Endothelial cell of umbilical vein (primary cell): ENCODE measurements around the gene AGAP2. TPM values are rescaled to one million over a fixed set of nuclear protein-coding genes. Genes with fewer than 3 reads are reported as not detected.

ENCODE experiments used
- BruUV-seq: library from RNA; stranded (reverse); fragments of 400-500 nt; replicated peaks from 2 replicates; lab custom pipeline; 2021; lab: Mats Ljungman, UMichigan
- CTCF ChIA-PET: fragments of 300-600, 350-600 bp; sonication (Branson Sonifier 250); formaldehyde crosslinking; loops from one replicate; lab custom pipeline; 2021; ENCODE audit warnings: antibody characterized with exemption, inconsistent platforms; lab: Charles Lee
- POLR2A ChIA-PET: fragments of 300-600, 350-600 bp; sonication (Branson Sonifier 250); formaldehyde crosslinking; loops from one replicate; lab custom pipeline; 2021; ENCODE audit warnings: antibody characterized with exemption, inconsistent platforms; lab: Charles Lee
- DNase-seq: peaks from one replicate; pipeline ENCODE4 v3.0.0-alpha.2; 2011; ENCODE audit warnings: low read depth, low spot score
- FAIRE-seq: peaks from 2 replicates; lab custom pipeline; 2011; peaks lifted over from hg19 to GRCh38; lab: Jason Lieb, UNC
- H2AFZ ChIP-seq: 2 replicates; pipeline ENCODE4 v1.6.0; 2012; ENCODE audit warnings: low read depth, low read length, control low read depth, inconsistent platforms
- H3K27ac ChIP-seq: 2 replicates; pipeline ENCODE4 v1.5.1; 2011; ENCODE audit warnings: low read depth, mild to moderate bottlenecking, control low read depth, low read length, moderate library complexity; ENCODE audit not compliant: insufficient read depth
- H3K27me3 ChIP-seq, 2 experiments: 2 replicates each; pipeline versions ENCODE4 v1.6.0 to v1.6.1; 2011; ENCODE audit warnings: low read length in 2 of 2, mixed read lengths in 1 of 2; ENCODE audit not compliant: control insufficient read depth in 2 of 2, insufficient read depth in 2 of 2
- H3K36me3 ChIP-seq, 2 experiments: 2 replicates in 1 of 2; 3 replicates in 1 of 2; pipeline ENCODE4 v1.5.1; 2011; ENCODE audit warnings: low read length in 2 of 2, mild to moderate bottlenecking in 1 of 2, moderate library complexity in 1 of 2; ENCODE audit not compliant: control insufficient read depth in 2 of 2, insufficient read depth in 2 of 2; ENCODE audit errors: extremely low read depth in 1 of 2
- H3K4me1 ChIP-seq: 3 replicates; pipeline ENCODE4 v1.5.1; 2011; ENCODE audit warnings: mild to moderate bottlenecking, low read length; ENCODE audit not compliant: control insufficient read depth, insufficient read depth; ENCODE audit errors: extremely low read depth
- H3K4me2 ChIP-seq: 2 replicates; pipeline ENCODE4 v1.6.1; 2011; ENCODE audit warnings: low read length, control low read depth, mixed read lengths; ENCODE audit not compliant: insufficient read depth
- H3K4me3 ChIP-seq, 3 experiments: fragments of 200-600 bp in 1 of 3; sonication (generic), shearing (Covaris generic) in 1 of 3; replicated peaks in 1 of 3; 2 replicates each; pipeline ENCODE4 v1.5.1; 2011 to 2016; ENCODE audit warnings: control low read depth in 3 of 3, low read length in 3 of 3, mild to moderate bottlenecking in 2 of 3, inconsistent platforms in 1 of 3, low read depth in 1 of 3, moderate library complexity in 1 of 3; ENCODE audit not compliant: insufficient read depth in 1 of 3
- H3K79me2 ChIP-seq: 2 replicates; pipeline ENCODE4 v1.6.0; 2012; ENCODE audit warnings: low read length, inconsistent platforms; ENCODE audit not compliant: control insufficient read depth, insufficient read depth
- H3K9ac ChIP-seq: replicated peaks from 2 replicates; pipeline ENCODE3; 2011; ENCODE audit warnings: low read length, control low read depth; ENCODE audit not compliant: insufficient read depth; ENCODE audit errors: extremely low read depth
- H3K9me1 ChIP-seq: replicated peaks from 3 replicates; pipeline ENCODE4 v1.6.0; 2011; ENCODE audit warnings: mild to moderate bottlenecking, low read length; ENCODE audit not compliant: control insufficient read depth, insufficient read depth; ENCODE audit errors: extremely low read depth
- H3K9me3 ChIP-seq: replicated peaks from 2 replicates; pipeline ENCODE4 v1.5.1; 2012; ENCODE audit warnings: low read length, inconsistent platforms; ENCODE audit not compliant: control insufficient read depth, insufficient read depth
- H4K20me1 ChIP-seq: replicated peaks from 2 replicates; pipeline ENCODE3; 2011; ENCODE audit warnings: mild to moderate bottlenecking, low read length; ENCODE audit not compliant: control insufficient read depth, insufficient read depth; ENCODE audit errors: extremely low read depth
- EZH2 ChIP-seq: IDR thresholded peaks from 2 replicates; pipeline ENCODE4 v1.6.1; 2012; ENCODE audit warnings: borderline replicate concordance, low read depth, mild to moderate bottlenecking, moderate library complexity, low read length, inconsistent platforms; ENCODE audit not compliant: severe bottlenecking
- FOS ChIP-seq: IDR thresholded peaks from 2 replicates; pipeline ENCODE4 v1.6.1; 2011; ENCODE audit warnings: mild to moderate bottlenecking, low read length, moderate library complexity, borderline replicate concordance; ENCODE audit not compliant: insufficient read depth
- GATA2 ChIP-seq: IDR thresholded peaks from 2 replicates; pipeline ENCODE4 v1.7.0; 2011; ENCODE audit warnings: low read depth, mild to moderate bottlenecking, moderate library complexity, mixed read lengths, low read length; ENCODE audit not compliant: insufficient read length, insufficient read depth
- JUN ChIP-seq: IDR thresholded peaks from 2 replicates; pipeline ENCODE4 v1.6.1; 2011; ENCODE audit warnings: borderline replicate concordance, low read depth; ENCODE audit not compliant: insufficient read length, insufficient read depth
- MYC ChIP-seq: IDR thresholded peaks from one replicate; pipeline ENCODE4 v1.6.1; 2011; ENCODE audit warnings: mild to moderate bottlenecking, low read depth, low read length
- POLR2A ChIP-seq: IDR thresholded peaks from 2 replicates; pipeline ENCODE4 v1.6.1; 2012; ENCODE audit warnings: low read depth, mild to moderate bottlenecking, control low read depth, low read length
- POLR2AphosphoS5 ChIP-seq: IDR thresholded peaks from 2 replicates; pipeline ENCODE4 v1.6.1; 2012; ENCODE audit warnings: low read depth, mild to moderate bottlenecking, control low read depth, low read length, moderate library complexity; ENCODE audit not compliant: insufficient read depth
- dilution Hi-C: fragments of 300-500 bp; cut with MboI; formaldehyde crosslinking; loops from one replicate; pipeline ENCODE4 v1.15.0; 2019; ENCODE audit warnings: low sequenced_read_pairs; ENCODE audit not compliant: extremely low pct_ligation_motif_present
- intact Hi-C: fragments of 100-400 bp; cut with micrococcal nuclease; formaldehyde crosslinking; loops from one replicate; pipeline ENCODE4 v1.10.0; 2022
- polyA plus RNA-seq, 4 experiments: library from polyadenylated mRNA; depleted of rRNA in 3 of 4; stranded (reverse) in 3 of 4; unstranded in 1 of 4; fragments of >200 nt; gene quantifications; 2 replicates each; pipeline versions ENCODE4 v1.2.1 to v1.2.3, GENCODE V29; 2011 to 2012; ENCODE audit warnings: missing spikeins in 1 of 4
- total RNA-seq: library from RNA; stranded (reverse); gene quantifications from 2 replicates; pipeline ENCODE4 v1.2.3, GENCODE V29; 2021
- TF ChIP-seq, protein P1 (sequence below), 2 donors: IDR thresholded peaks; 1 replicate in 1 of 2; 2 replicates in 1 of 2; pipeline ENCODE4 v1.5.1; 2011; ENCODE audit warnings: low read length in 2 of 2, mild to moderate bottlenecking in 2 of 2, moderate library complexity in 2 of 2, control low read depth in 1 of 2, inconsistent platforms in 1 of 2, low read depth in 1 of 2; ENCODE audit not compliant: insufficient read depth in 1 of 2; ENCODE audit errors: extremely low read depth in 1 of 2
- TF ChIP-seq, protein P2 (sequence below): IDR thresholded peaks from 2 replicates; pipeline ENCODE4 v1.6.1; 2011; ENCODE audit not compliant: insufficient read depth, insufficient read length

AGAP2 gene
- total and polyA plus RNA-seq, 2 donors (not counting 3 experiments of a cell fraction or from before 2014, with no cell fraction given) = 0.04 to 0.24 TPM

DNA sequence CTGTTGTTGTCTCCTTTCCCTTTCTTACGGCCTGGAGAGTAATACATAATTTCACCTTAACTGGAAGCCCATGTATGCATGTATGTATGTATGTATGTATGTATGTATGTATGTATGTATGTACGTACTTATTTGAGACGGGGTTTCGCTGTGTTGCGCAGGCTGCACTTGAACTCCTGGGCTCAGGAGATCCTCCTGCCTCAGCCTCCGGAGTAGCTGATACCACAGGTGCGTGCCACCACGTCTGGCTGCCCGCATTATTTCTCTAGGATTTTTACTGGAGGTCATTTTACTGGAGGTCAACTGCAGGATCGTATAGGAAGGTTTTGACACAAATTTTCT is 45.3 kb downstream of the AGAP2 start:
- Histone ChIP-seq H3K9ac (no peak overlapping the region), H3K9me1 (no peaks in the 10 kb centered on the region), H3K79me2 (peaks cover 3% of the 10 kb centered on the region), H4K20me1 (no peaks in the 10 kb centered on the region), H3K27ac (no peak overlapping the region), H3K9me3 (no peaks in the 10 kb centered on the region), H3K4me2 (peak overlapping the region; percentile 25), H3K4me3 (peak overlapping the region in 1 of 3 experiments; percentile 1), H3K36me3 (peaks cover 4 to 8% of the 10 kb centered on the region in 2 experiments), H3K4me1 (peaks cover 7% of the 10 kb centered on the region), H2AFZ (peak overlapping the region; percentile 42), H3K27me3 (peaks cover 0 to 3% of the 10 kb centered on the region in 2 experiments)
- CTCF ChIA-PET = interaction anchor here (0.7 to 3.5 kb wide), 5 partner anchors 33 to 111 kb away, joined by 3 to 25 read pairs (median 5); partner anchors contain the start of gene B4GALNT1
- BruUV-seq = no TSS peak
- DNase-seq (no peak), FAIRE-seq (no peak)
- no peak for TF ChIP-seq MYC
- POLR2A ChIA-PET = no interaction called here
- dilution Hi-C loops = no loop called here
- intact Hi-C loops = loop anchor here (2.0 to 5.0 kb wide), 2 partner anchors 110 to 146 kb away; partner anchors contain the start of gene DCTN2

DNA sequence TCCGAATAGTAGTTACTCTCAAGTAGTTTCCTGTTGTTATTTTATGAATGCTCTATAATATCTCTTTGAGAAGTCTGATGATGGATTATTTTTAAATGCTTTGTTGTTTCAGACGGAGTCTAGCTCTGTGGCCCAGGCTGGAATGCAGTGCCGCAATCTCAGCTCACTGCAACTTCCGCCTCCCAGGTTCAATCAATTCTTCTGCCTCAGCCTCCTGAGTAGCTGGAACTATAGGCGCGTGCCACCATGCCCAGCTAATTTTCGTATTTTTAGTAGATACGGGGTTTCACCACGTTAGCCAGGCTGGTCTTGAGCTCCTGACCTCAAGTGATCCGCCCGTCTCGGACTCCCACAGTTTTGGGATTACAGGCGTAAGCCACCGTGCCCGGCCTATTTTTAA is 46.0 kb downstream of the AGAP2 start:
- Histone ChIP-seq H3K27me3 (peaks cover 0 to 7% of the 10 kb centered on the region in 2 experiments), H3K27ac (no peak overlapping the region), H3K9ac (no peak overlapping the region), H3K9me1 (no peaks in the 10 kb centered on the region), H3K4me3 (no peak overlapping the region), H4K20me1 (no peaks in the 10 kb centered on the region), H3K36me3 (peaks cover 4 to 8% of the 10 kb centered on the region in 2 experiments), H3K9me3 (no peaks in the 10 kb centered on the region), H3K4me2 (no peak overlapping the region), H3K4me1 (peaks cover 7% of the 10 kb centered on the region), H2AFZ (no peak overlapping the region), H3K79me2 (peaks cover 3% of the 10 kb centered on the region)
- no peak for TF ChIP-seq GATA2
- no peak for TF ChIP-seq POLR2A
- TF ChIP-seq, protein P1, sequence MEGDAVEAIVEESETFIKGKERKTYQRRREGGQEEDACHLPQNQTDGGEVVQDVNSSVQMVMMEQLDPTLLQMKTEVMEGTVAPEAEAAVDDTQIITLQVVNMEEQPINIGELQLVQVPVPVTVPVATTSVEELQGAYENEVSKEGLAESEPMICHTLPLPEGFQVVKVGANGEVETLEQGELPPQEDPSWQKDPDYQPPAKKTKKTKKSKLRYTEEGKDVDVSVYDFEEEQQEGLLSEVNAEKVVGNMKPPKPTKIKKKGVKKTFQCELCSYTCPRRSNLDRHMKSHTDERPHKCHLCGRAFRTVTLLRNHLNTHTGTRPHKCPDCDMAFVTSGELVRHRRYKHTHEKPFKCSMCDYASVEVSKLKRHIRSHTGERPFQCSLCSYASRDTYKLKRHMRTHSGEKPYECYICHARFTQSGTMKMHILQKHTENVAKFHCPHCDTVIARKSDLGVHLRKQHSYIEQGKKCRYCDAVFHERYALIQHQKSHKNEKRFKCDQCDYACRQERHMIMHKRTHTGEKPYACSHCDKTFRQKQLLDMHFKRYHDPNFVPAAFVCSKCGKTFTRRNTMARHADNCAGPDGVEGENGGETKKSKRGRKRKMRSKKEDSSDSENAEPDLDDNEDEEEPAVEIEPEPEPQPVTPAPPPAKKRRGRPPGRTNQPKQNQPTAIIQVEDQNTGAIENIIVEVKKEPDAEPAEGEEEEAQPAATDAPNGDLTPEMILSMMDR (IDR thresholded peaks at IDR 0.05; ENCODE audit: extremely low read depth in 1 of 2, insufficient read depth in 1 of 2, low read depth in 1 of 2, low read length in 2 of 2) = no peak
- TF ChIP-seq FOS = no peak
- TF ChIP-seq, protein P2, sequence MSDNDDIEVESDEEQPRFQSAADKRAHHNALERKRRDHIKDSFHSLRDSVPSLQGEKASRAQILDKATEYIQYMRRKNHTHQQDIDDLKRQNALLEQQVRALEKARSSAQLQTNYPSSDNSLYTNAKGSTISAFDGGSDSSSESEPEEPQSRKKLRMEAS = no peak
- no peak for TF ChIP-seq MYC
- TF ChIP-seq POLR2AphosphoS5 = no peak
- TF ChIP-seq JUN = no peak
- TF ChIP-seq EZH2 = no peak
- dilution Hi-C loops (no loop called here), intact Hi-C loops (loop anchor here (2.0 to 5.0 kb wide), 2 partner anchors 110 to 145 kb away; partner anchors contain the start of gene DCTN2)
- ChIA-PET CTCF (interaction anchor here (1.2 to 3.5 kb wide), 2 partner anchors 60 to 109 kb away, joined by 4 to 25 read pairs; partner anchors contain the start of gene B4GALNT1), POLR2A (no interaction called here)
- DNase-seq (no peak), FAIRE-seq (no peak)
- BruUV-seq = no TSS peak
